Dedifferentiated amniotic fluid mesenchymal stem cell (primary cell): ENCODE measurements around the gene HSPH1.
A peak's percentile ranks its signal among the peaks of the same experiment; 100 is the strongest.
"Not testable (repeated sequence)": the region's sequence is repeated elsewhere in the genome, so short reads cannot be mapped to it uniquely, and the experiment has no call there.

Source experiments
- DNase-seq: peaks from one replicate; pipeline ENCODE4 v3.0.0-alpha.2; 2016; ENCODE audit errors: extremely low spot score

The HSPH1 gene

GRCh38 chr13:31177813-31178495 lies 16.2 kb upstream of the HSPH1 start:
- not testable (repeated sequence) for DNase-seq

GRCh38 chr13:31175847-31176532 lies 14.3 kb upstream of the HSPH1 start:
- no peak for DNase-seq

GRCh38 chr13:31174018-31174417 lies 12.3 kb upstream of the HSPH1 start:
- DNase-seq = no peak

- peak; percentile 58 for DNase-seq
Observed at GRCh38 chr13:31172535-31172934, 10.8 kb upstream of the HSPH1 start.

- no peak for DNase-seq
Observed at GRCh38 chr13:31172001-31172400, 10.3 kb upstream of the HSPH1 start.

GRCh38 chr13:31168736-31169135 lies 7.0 kb upstream of the HSPH1 start:
- DNase-seq = no peak

GRCh38 chr13:31168166-31168565 lies 6.5 kb upstream of the HSPH1 start:
- DNase-seq = no peak

- DNase-seq = no peak
Observed at GRCh38 chr13:31167490-31167889, 5.8 kb upstream of the HSPH1 start.

GRCh38 chr13:31166591-31166990 lies 4.9 kb upstream of the HSPH1 start:
- DNase-seq = no peak

GRCh38 chr13:31162151-31163008 lies 676 bp upstream of the HSPH1 start:
- peak; percentile 99 for DNase-seq

GRCh38 chr13:31160857-31161556 lies 697 bp downstream of the HSPH1 start:
- peak; percentile 61 for DNase-seq

- no peak for DNase-seq
Observed at GRCh38 chr13:31159306-31159705, 2.4 kb downstream of the HSPH1 start.

- DNase-seq = no peak
Observed at GRCh38 chr13:31154939-31155338, 6.8 kb downstream of the HSPH1 start.

GRCh38 chr13:31151837-31152236 lies 9.9 kb downstream of the HSPH1 start:
- DNase-seq = no peak

GRCh38 chr13:31150315-31150985 lies 11.3 kb downstream of the HSPH1 start:
- no peak for DNase-seq

GRCh38 chr13:31149604-31150003 lies 12.1 kb downstream of the HSPH1 start:
- DNase-seq = no peak

GRCh38 chr13:31145417-31145816 lies 16.3 kb downstream of the HSPH1 start:
- no peak for DNase-seq

GRCh38 chr13:31138515-31138914 lies 23.2 kb downstream of the HSPH1 start:
- DNase-seq = no peak

GRCh38 chr13:31136724-31137123 lies 25.0 kb downstream of the HSPH1 start:
- no peak for DNase-seq

- no peak for DNase-seq
Observed at GRCh38 chr13:31134039-31134711, 27.5 kb downstream of the HSPH1 start.

- DNase-seq = no peak
Observed at GRCh38 chr13:31133621-31134020, 28.1 kb downstream of the HSPH1 start.
